NCI-H146 treated with DMSO at 0.1 percent for 48 hours (cell line): ENCODE results near the gene TSHZ3.

Source experiments
- DNase-seq: peaks from one replicate; lab custom pipeline; 2025; ENCODE audit not compliant: unreplicated experiment; lab: John Stamatoyannopoulos, UW

TSHZ3 gene

GRCh38 chr19:31338069-31338776 lies 11.0 kb downstream of the TSHZ3 start:
- DNase-seq: no peak

DNA sequence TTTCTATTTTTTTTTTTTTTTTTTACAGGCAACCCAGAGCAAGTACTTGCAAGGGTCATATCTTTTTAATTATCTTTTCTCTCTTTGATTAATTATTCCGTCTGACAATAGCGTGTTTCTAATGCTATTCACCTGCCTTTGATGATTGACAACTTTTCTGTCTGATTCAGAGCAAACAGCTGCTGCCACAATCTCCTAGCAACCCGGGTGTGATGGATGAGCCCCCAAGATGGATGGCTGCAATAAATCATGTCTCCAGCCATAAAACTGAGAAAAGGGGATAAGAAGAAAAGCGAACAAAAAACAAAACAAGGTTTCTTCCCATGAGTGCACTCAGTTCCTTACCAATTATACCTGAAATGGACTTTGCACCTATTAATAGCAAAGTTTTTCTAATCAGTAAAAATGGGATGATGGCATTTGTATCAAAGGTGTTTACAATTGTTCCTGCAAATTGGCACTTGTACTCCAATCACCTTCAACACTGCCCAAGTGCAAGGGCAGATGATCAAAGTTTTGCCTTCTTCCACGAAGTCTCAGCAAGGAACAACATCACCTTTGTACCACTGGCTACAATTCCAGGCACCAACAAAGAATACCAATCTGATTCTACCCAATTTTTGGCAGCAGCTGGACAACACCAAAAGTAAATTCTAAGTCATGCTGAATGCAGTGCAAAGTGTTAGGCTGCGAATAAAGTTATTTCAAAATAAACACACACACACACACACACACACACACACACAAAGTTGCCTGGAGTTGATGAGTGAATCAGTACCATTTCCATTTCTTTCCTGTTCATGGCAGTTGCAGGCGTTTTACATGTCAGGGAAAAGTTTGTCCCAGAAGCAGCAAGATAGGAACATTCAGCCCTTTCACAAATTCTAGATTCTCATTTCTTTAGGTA lies 12.0 kb downstream of the TSHZ3 start:
- no peak for DNase-seq

DNA sequence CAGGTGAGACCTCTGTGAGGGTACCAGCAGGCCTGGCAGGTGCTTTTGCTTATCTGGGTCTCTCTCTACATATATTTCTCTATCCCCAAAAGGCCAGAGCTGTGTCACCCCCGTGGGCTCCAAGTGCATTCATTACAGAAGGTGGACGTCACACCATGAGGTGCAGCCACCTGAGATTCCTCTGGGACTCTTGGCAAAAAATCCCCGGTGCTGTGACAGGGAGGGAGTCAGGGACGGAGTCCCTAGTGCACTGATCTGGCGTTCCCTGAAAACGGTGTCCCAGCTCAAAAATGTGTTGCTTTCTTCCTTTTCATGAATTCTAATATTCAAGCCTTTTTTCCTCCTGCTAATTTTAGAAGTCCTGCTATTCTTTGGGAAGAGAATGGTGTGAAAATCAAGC lies 13.5 kb downstream of the TSHZ3 start:
- DNase-seq: no peak

DNA sequence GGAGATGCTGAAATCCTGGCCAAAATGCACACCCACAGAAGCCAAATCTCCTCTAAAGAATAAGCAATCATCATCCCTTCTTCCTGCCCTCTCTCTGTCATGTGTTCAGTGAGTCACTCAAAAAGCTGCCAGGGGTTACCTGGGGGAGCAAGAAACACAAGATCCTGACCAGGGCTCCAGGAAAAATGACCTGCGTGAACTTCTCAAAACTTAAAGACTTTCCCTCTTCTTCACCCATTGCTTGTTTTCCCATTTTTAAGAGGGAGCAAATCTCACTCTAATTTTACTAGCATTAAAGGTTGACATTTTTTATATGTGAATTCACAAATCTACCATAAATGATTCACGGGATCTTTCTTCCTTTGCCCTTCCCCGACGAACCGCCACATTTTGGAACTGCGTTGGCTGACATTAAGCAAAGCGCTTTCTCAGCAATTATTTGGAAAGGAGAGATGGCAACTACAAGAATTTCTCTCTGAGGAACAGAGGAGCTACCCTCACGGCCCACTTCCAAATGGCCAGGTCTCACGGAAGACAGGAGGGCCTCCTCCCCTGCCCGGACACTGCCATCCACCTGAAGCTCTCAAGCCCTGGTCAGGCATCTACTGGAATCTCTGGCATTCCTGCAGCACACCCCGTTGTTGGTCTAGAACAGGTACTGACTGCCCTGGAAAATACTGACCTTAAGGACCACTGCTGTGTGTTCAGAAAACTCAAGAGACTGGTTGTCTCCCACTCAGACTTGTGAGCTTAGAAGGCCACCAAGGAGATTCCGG lies 14.2 kb downstream of the TSHZ3 start:
- no peak for DNase-seq

DNA sequence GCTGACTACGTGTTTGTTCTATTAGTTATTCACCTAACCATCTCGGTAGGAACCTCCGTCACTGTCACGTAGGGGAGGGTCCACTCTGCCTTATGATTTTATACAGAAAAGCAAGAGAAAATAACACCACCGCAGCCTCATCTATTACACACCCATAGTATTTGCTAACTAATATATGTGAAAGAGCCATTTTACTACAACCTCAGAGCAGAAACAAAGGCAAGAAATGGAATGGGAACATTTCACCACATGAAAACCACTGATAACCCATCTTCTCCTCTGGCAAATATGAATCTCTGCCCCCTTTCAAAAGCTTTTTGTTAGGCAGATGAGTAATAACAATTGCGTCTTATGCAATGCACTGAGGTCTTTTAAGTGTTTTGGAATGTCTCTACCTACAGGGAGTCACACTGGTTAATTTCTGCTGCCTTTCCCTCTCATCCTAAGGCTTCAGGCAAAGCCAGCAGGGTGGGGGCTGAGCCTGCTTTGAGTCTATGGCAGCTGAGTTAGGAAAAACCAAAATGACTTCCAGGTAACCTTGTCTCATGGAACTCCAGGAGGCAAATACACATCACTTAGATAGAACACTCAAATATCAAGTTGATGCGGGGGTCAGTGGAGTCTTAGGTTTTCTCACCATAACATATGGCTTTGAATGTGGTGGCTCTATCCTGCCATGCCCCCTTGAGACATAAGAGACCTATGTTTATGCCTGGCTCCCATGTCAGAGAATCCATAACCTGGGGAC lies 15.0 kb downstream of the TSHZ3 start:
- no peak for DNase-seq

- no peak for DNase-seq
Measured at GRCh38 chr19:31332096-31332495, 17.1 kb downstream of the TSHZ3 start.

- no peak for DNase-seq
Measured at GRCh38 chr19:31331536-31331935, 17.7 kb downstream of the TSHZ3 start.

DNA sequence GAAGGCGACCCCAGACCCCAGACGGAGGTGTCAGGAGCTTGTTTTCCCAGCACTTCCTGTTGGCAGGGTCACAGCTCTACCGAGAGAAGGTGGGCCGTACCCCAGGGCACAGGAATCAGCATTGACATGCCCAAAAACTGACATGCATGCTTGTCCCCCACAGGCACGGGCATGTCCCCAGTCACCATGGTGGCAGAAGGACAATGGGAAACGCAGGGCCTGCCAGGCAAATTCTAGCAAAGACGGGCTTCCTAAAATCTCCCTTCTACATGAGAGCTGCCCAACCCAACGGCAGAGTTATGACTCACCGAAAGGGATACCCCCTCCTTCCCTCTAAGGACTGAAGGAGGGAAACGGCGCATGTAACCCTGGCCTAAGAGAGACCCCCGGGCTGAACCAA lies 18.5 kb downstream of the TSHZ3 start:
- DNase-seq: no peak

- no peak for DNase-seq
Measured at GRCh38 chr19:31330237-31330636, 19.0 kb downstream of the TSHZ3 start.

GRCh38 chr19:31329819-31330218 lies 19.4 kb downstream of the TSHZ3 start:
- DNase-seq: no peak

- no peak for DNase-seq
Measured at GRCh38 chr19:31328238-31328637, 21.0 kb downstream of the TSHZ3 start.

GRCh38 chr19:31326329-31327028 lies 22.8 kb downstream of the TSHZ3 start:
- DNase-seq: no peak

DNA sequence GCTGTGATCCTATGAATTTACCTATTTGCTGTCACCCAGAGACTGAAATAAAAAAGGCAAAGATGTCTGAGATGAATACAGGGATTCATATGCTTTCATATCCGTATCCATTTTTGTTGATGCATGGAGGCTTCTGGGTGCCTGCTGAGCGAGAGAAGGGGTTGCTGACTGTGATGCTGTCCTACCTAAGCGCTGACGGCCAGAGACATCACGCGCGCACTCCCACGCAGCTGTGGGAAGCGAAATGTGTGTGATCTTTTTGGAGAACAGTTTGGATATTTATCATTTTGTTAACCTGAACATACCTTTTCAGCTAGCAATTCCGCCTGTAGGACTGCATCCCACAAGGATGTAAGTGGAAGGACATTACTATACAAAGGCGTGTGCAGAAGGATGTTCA lies 23.9 kb downstream of the TSHZ3 start:
- no peak for DNase-seq

DNA sequence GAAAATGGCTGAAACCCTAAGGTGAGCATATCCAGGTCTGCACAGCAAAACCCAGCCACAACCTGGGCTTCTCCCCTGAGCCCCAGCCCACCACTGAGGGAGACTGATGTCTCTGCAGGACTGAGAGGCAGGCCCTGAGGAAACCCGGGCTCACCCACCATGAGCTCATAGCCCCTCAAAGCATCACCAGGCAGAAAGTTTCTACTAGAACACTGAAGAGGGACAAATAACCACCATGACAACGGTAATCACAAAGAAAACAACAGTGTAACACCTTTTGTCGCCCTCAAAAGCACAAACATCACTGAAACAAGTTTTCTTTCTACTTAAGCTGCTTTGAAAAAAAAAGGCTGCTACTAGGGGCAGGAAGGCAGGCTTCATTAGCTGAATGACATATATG lies 29.8 kb downstream of the TSHZ3 start:
- no peak for DNase-seq

- DNase-seq: no peak
Measured at GRCh38 chr19:31318790-31319425, 30.3 kb downstream of the TSHZ3 start.

- DNase-seq: no peak
Measured at GRCh38 chr19:31317570-31317969, 31.7 kb downstream of the TSHZ3 start.

DNA sequence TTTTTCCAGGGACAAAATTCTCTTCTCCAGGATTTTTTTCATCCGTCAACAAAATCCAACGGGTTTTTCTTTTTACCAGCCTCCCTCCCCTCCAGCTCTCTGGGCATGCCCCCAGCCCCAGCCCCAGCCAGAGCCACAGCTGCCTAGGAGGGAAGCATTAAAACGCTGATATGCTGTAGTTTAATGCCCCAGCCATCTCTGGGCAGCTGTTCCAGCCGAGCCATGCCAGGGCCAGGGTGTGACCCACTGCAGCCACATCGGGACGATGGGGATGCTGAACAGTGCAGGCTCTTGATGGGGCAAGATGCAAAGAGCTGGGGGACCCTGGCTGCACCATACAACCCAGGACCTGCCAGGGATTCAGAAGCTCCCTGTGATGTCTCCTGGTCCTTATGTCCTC lies 32.1 kb downstream of the TSHZ3 start:
- no peak for DNase-seq

GRCh38 chr19:31316201-31316951 lies 32.9 kb downstream of the TSHZ3 start:
- DNase-seq: no peak

- no peak for DNase-seq
Measured at GRCh38 chr19:31315652-31316051, 33.6 kb downstream of the TSHZ3 start.
